IMR-90 (cell line): ENCODE measurements around the gene SLC16A5. TPM values are rescaled to one million over a fixed set of nuclear protein-coding genes. Genes with fewer than 3 reads are reported as not detected.

Experiments
- ATAC-seq: fragments of 200-7000 bp; cut with Tn5 transposase; 2 replicates; pipeline ENCODE4 v1.9.1; 2020; ENCODE audit warnings: low read depth, mild to moderate bottlenecking, moderate library complexity
- BruUV-seq: library from RNA; stranded (reverse); fragments of 400-500 nt; replicated peaks from 2 replicates; lab custom pipeline; 2021; lab: Mats Ljungman, UMichigan
- CTCF ChIA-PET: fragments of 300-600 bp; formaldehyde crosslinking; extraction: SDS; loops from one replicate; lab custom pipeline; 2021; ENCODE audit warnings: antibody characterized with exemption; lab: Yijun Ruan, JAX
- POLR2A ChIA-PET: fragments of 300-600 bp; sonication (Branson Sonifier 250); formaldehyde crosslinking; loops from one replicate; lab custom pipeline; 2022; ENCODE audit warnings: antibody characterized with exemption; ENCODE audit not compliant: unreplicated experiment; lab: Charles Lee
- DNase-seq: peaks from one replicate; pipeline ENCODE4 v3.0.0; 2013
- H2AFZ ChIP-seq: replicated peaks from 2 replicates; pipeline ENCODE3; 2013; ENCODE audit warnings: low read length, mild to moderate bottlenecking; ENCODE audit not compliant: poor library complexity
- H2AK5ac ChIP-seq: 2 replicates; pipeline ENCODE4 v1.6.1; 2013; ENCODE audit warnings: low read depth, low read length, inconsistent platforms
- H2AK9ac ChIP-seq: replicated peaks from 2 replicates; pipeline ENCODE3; 2013; ENCODE audit warnings: mild to moderate bottlenecking, low read depth, low read length, moderate library complexity; ENCODE audit not compliant: poor library complexity
- H2BK120ac ChIP-seq: 2 replicates; pipeline ENCODE4 v1.6.1; 2013; ENCODE audit warnings: low read depth, low read length, inconsistent platforms
- H2BK15ac ChIP-seq: 3 replicates; pipeline ENCODE4 v1.6.1; 2013; ENCODE audit warnings: low read depth, low read length, inconsistent platforms
- H2BK20ac ChIP-seq: 2 replicates; pipeline ENCODE4 v1.6.1; 2013; ENCODE audit warnings: low read depth, mild to moderate bottlenecking, inconsistent platforms, low read length, moderate library complexity
- H2BK5ac ChIP-seq: 2 replicates; pipeline ENCODE4 v1.6.1; 2013; ENCODE audit warnings: mild to moderate bottlenecking, low read depth, low read length, inconsistent platforms; ENCODE audit not compliant: poor library complexity, severe bottlenecking
- H3K14ac ChIP-seq: replicated peaks from 2 replicates; pipeline ENCODE4 v1.6.1; 2013; ENCODE audit warnings: low read depth, low read length, inconsistent platforms
- H3K18ac ChIP-seq: 2 replicates; pipeline ENCODE4 v1.6.1; 2013; ENCODE audit warnings: low read depth, low read length, control low read depth
- H3K23ac ChIP-seq: 2 replicates; pipeline ENCODE4 v1.6.1; 2013; ENCODE audit warnings: low read depth, low read length, inconsistent platforms
- H3K27ac ChIP-seq: 2 replicates; pipeline ENCODE4 v1.5.1; 2013; ENCODE audit warnings: mild to moderate bottlenecking, control low read depth, low read length; ENCODE audit not compliant: insufficient read depth
- H3K27me3 ChIP-seq: 2 replicates; pipeline ENCODE4 v1.6.1; 2013; ENCODE audit warnings: low read length; ENCODE audit not compliant: control insufficient read depth, insufficient read depth
- H3K36me3 ChIP-seq: 2 replicates; pipeline ENCODE4 v1.6.1; 2013; ENCODE audit warnings: low read length, mixed read lengths; ENCODE audit not compliant: control insufficient read depth, insufficient read depth
- H3K4ac ChIP-seq: 2 replicates; pipeline ENCODE4 v1.6.1; 2013; ENCODE audit warnings: low read depth, low read length, inconsistent platforms
- H3K4me1 ChIP-seq: 2 replicates; pipeline ENCODE4 v1.6.1; 2013; ENCODE audit warnings: low read length, mixed read lengths; ENCODE audit not compliant: control insufficient read depth, insufficient read depth
- H3K4me2 ChIP-seq: 2 replicates; pipeline ENCODE4 v1.6.1; 2013; ENCODE audit warnings: low read depth, mild to moderate bottlenecking, control low read depth, low read length, moderate library complexity
- H3K4me3 ChIP-seq: 2 replicates; pipeline ENCODE4 v1.5.1; 2013; ENCODE audit warnings: low read depth, mild to moderate bottlenecking, control low read depth, low read length, moderate library complexity; ENCODE audit not compliant: insufficient read depth
- H3K56ac ChIP-seq: 2 replicates; pipeline ENCODE4 v1.6.1; 2013; ENCODE audit warnings: low read length, inconsistent platforms; ENCODE audit not compliant: insufficient read depth; ENCODE audit errors: extremely low read depth
- H3K79me1 ChIP-seq, 2 experiments: 2 replicates each; pipeline ENCODE4 v1.6.1; 2013; ENCODE audit warnings: low read length in 2 of 2, inconsistent platforms in 1 of 2, low read depth in 1 of 2
- H3K9ac ChIP-seq: 2 replicates; pipeline ENCODE4 v1.6.1; 2013; ENCODE audit warnings: low read depth, low read length, control low read depth
- H3K9me1 ChIP-seq: 2 replicates; pipeline ENCODE4 v1.6.1; 2013; ENCODE audit warnings: low read length, inconsistent platforms; ENCODE audit not compliant: insufficient read depth
- H3K9me3 ChIP-seq: 2 replicates; pipeline ENCODE4 v1.6.1; 2013; ENCODE audit warnings: low read length; ENCODE audit not compliant: control insufficient read depth, insufficient read depth
- H4K20me1 ChIP-seq: 2 replicates; pipeline ENCODE4 v1.6.1; 2013; ENCODE audit warnings: low read length, inconsistent platforms; ENCODE audit not compliant: insufficient read depth
- H4K5ac ChIP-seq: 2 replicates; pipeline ENCODE4 v1.6.1; 2013; ENCODE audit warnings: mild to moderate bottlenecking, low read depth, low read length, control low read depth
- H4K8ac ChIP-seq, 2 experiments: 2 replicates each; pipeline ENCODE4 v1.6.1; 2013; ENCODE audit warnings: low read depth in 2 of 2, low read length in 2 of 2, control low read depth in 1 of 2, inconsistent platforms in 1 of 2
- H4K91ac ChIP-seq: 2 replicates; pipeline ENCODE4 v1.6.1; 2013; ENCODE audit warnings: low read depth, low read length, inconsistent platforms; ENCODE audit not compliant: insufficient read depth
- CEBPB ChIP-seq: IDR thresholded peaks from 2 replicates; pipeline ENCODE4 v1.6.1; 2012; ENCODE audit warnings: low read depth, low read length, improper control_type of control experiment
- CHD1 ChIP-seq: IDR thresholded peaks from 2 replicates; pipeline ENCODE4 v1.6.1; 2012; ENCODE audit warnings: low read depth, low read length, improper control_type of control experiment
- ELK1 ChIP-seq: fragments of 150-350 bp; IDR thresholded peaks from 2 replicates; pipeline ENCODE4 v1.6.1; 2016; ENCODE audit warnings: low read depth, mild to moderate bottlenecking, low read length, moderate library complexity, borderline replicate concordance
- MXI1 ChIP-seq: IDR thresholded peaks from 2 replicates; pipeline ENCODE4 v1.6.1; 2012; ENCODE audit warnings: low read depth, mild to moderate bottlenecking, low read length, moderate library complexity, borderline replicate concordance
- NFE2L2 ChIP-seq: fragments of 150-350 bp; IDR thresholded peaks from 2 replicates; pipeline ENCODE4 v1.6.1; 2016; ENCODE audit warnings: low read depth, mild to moderate bottlenecking, low read length
- RAD21 ChIP-seq: IDR thresholded peaks from 2 replicates; pipeline ENCODE4 v1.6.1; 2012; ENCODE audit warnings: low read length, improper control_type of control experiment
- RFX5 ChIP-seq: IDR thresholded peaks from 2 replicates; pipeline ENCODE4 v1.8.0; 2012; ENCODE audit warnings: low read depth, mild to moderate bottlenecking, low read length, moderate library complexity
- SMC3 ChIP-seq: fragments of 150-350 bp; IDR thresholded peaks from 2 replicates; pipeline ENCODE4 v1.6.1; 2016; ENCODE audit warnings: low read depth, mild to moderate bottlenecking, antibody characterized with exemption, low read length, moderate library complexity
- USF2 ChIP-seq: fragments of 150-350 bp; IDR thresholded peaks from 2 replicates; pipeline ENCODE4 v1.6.1; 2017; ENCODE audit warnings: mild to moderate bottlenecking, antibody characterized with exemption, low read length, low read depth
- WGBS, 2 experiments: methylation state at CpG; one replicate each; pipeline versions ENCODE4 v1.1.5 to v1.1.7; 2013; ENCODE audit warnings: missing lambda C conversion rate in 2 of 2; ENCODE audit not compliant: insufficient read length in 1 of 2; ENCODE audit errors: extremely low coverage in 2 of 2; 5-methylcytosine and 5-hydroxymethylcytosine counted together
- dilution Hi-C: fragments of 300-500 bp; cut with HindIII; formaldehyde crosslinking; loops from one replicate; pipeline ENCODE4 v1.14.3; 2018; ENCODE audit warnings: low sequenced_read_pairs; ENCODE audit not compliant: unreplicated experiment
- in situ Hi-C: fragments of 300-500 bp; cut with MboI; formaldehyde crosslinking; loops from 3 replicates; pipeline ENCODE4 v1.14.3; 2019; ENCODE audit warnings: low sequenced_read_pairs, inconsistent platforms, mixed read lengths
- intact Hi-C: fragments of 100-400 bp; cut with micrococcal nuclease; formaldehyde crosslinking; loops from 2 replicates; pipeline ENCODE4 v1.10.0; 2022
- polyA plus RNA-seq, 3 experiments: library from polyadenylated mRNA; depleted of rRNA; stranded (reverse); fragments of >200 nt; gene quantifications; 2 replicates each; pipeline ENCODE4 v1.2.3, GENCODE V29; 2012; ENCODE audit warnings: low replicate concordance in 1 of 3
- total RNA-seq: library from RNA; depleted of rRNA; stranded (reverse); fragments of >200 nt; gene quantifications from 2 replicates; pipeline ENCODE4 v1.2.3, GENCODE V29; 2012
- TF ChIP-seq, protein P1 (sequence below): conservative IDR thresholded peaks from 2 replicates; pipeline ENCODE4 v1.5.1; 2012; ENCODE audit warnings: mild to moderate bottlenecking, low read depth, low read length, improper control_type of control experiment

The SLC16A5 gene
- total and polyA plus RNA-seq, 2 of the 4 experiments (the other 2 are of a cell fraction), result 1.8 to 7.1 TPM

- H3K4me2 ChIP-seq, result no peak overlapping the region
- H2AK5ac ChIP-seq, result no peak overlapping the region
- no TSS peak for BruUV-seq
- POLR2A ChIA-PET, result no interaction called here
- H3K4me1 ChIP-seq, result 0 out of 2 replicates have a peak, but pooled peaks cover 4% of the 10 kb centered on the region
- H2AFZ ChIP-seq, result no peak overlapping the region
- no peak overlapping the region for H3K14ac ChIP-seq
- no peak overlapping the region for H3K56ac ChIP-seq
- no peak overlapping the region for H3K23ac ChIP-seq
- H3K4me3 ChIP-seq, result no peak overlapping the region
- dilution Hi-C loops (no loop called here), in situ Hi-C loops (no loop called here), intact Hi-C loops (no loop called here)
- H4K5ac ChIP-seq, result no peak overlapping the region
- H3K4ac ChIP-seq, result no peak overlapping the region
- H3K9me3 ChIP-seq, result no peaks in the 10 kb centered on the region
- H4K20me1 ChIP-seq, result no peaks in the 10 kb centered on the region
- no peaks in the 10 kb centered on the region; the same call in 1 of the 2 replicates for H3K9me1 ChIP-seq
- no peak overlapping the region for H3K27ac ChIP-seq
- H3K79me1 ChIP-seq, result peaks cover 46 to 68% of the 10 kb centered on the region in 2 experiments
- no peak overlapping the region for H4K91ac ChIP-seq
- H2BK120ac ChIP-seq, result no peak overlapping the region
- no peak overlapping the region for H3K18ac ChIP-seq
- no peak overlapping the region for H3K9ac ChIP-seq
- whole genome bisulfite sequencing, 2 experiments, result 71% methylated on average over 1 of the region's 13 CpGs; no CpG with 5 or more reads in 1 of the 2 experiments
- H3K27me3 ChIP-seq, result no peaks in the 10 kb centered on the region
- CTCF ChIA-PET, result interaction anchor here (0.6 kb wide), 1 partner anchor 83 kb away, joined by 5 read pairs; no protein-coding TSS in a partner anchor
- peaks cover 50% of the 10 kb centered on the region for H3K36me3 ChIP-seq
- no peak overlapping the region for H2BK20ac ChIP-seq
- ATAC-seq, result no peak
- H2BK5ac ChIP-seq, result no peak overlapping the region
- TF ChIP-seq ELK1 (no peak), RAD21 (no peak), USF2 (no peak), NFE2L2 (no peak), MXI1 (no peak), CEBPB (no peak), RFX5 (no peak), CHD1 (no peak), SMC3 (no peak)
- TF ChIP-seq, protein P1, sequence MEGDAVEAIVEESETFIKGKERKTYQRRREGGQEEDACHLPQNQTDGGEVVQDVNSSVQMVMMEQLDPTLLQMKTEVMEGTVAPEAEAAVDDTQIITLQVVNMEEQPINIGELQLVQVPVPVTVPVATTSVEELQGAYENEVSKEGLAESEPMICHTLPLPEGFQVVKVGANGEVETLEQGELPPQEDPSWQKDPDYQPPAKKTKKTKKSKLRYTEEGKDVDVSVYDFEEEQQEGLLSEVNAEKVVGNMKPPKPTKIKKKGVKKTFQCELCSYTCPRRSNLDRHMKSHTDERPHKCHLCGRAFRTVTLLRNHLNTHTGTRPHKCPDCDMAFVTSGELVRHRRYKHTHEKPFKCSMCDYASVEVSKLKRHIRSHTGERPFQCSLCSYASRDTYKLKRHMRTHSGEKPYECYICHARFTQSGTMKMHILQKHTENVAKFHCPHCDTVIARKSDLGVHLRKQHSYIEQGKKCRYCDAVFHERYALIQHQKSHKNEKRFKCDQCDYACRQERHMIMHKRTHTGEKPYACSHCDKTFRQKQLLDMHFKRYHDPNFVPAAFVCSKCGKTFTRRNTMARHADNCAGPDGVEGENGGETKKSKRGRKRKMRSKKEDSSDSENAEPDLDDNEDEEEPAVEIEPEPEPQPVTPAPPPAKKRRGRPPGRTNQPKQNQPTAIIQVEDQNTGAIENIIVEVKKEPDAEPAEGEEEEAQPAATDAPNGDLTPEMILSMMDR, result no peak
- no peak overlapping the region for H2BK15ac ChIP-seq
- H2AK9ac ChIP-seq, result no peak overlapping the region
- no peak overlapping the region for H4K8ac ChIP-seq
- DNase-seq, result no peak
These were observed 54.6 kb downstream of the SLC16A5 start for GRCh38 chr17:75142236-75142971.
